Suprapubic skin (tissue), 3 donors: ENCODE results near the gene SLC44A1.

Experiments used
- CTCF ChIP-seq, 2 donors: fragments of 200-600 bp in 1 of 2; fragments of 450-650 bp in 1 of 2; sonication (generic) in 1 of 2; IDR thresholded peaks; one replicate each; pipeline ENCODE4 v1.5.1; 2016 to 2019; ENCODE audit warnings: antibody characterized with exemption in 2 of 2, mild to moderate bottlenecking in 1 of 2, moderate library complexity in 1 of 2
- POLR2A ChIP-seq, 2 donors: fragments of 450-650 bp; IDR thresholded peaks; one replicate each; pipeline ENCODE4 v1.6.1; 2017; ENCODE audit warnings: antibody characterized with exemption in 2 of 2, mild to moderate bottlenecking in 2 of 2, moderate library complexity in 2 of 2

- TF ChIP-seq CTCF (IDR thresholded peaks at IDR 0.05) (no peak), POLR2A (IDR thresholded peaks at IDR 0.05) (no peak)
Measured at GRCh38 chr9:105331160-105331559, 86.7 kb downstream of the SLC44A1 start.
